A549 (cell line): ENCODE results near the gene FER. TPM values are rescaled to one million over a fixed set of nuclear protein-coding genes. Genes with fewer than 3 reads are reported as not detected.

Experiments used
- ATAC-seq, 2 experiments: fragments of 200-7000 bp in 1 of 2; fragments of >200 bp in 1 of 2; cut with Nextera tagmentation in 1 of 2; cut with Tn5 transposase in 1 of 2; 3 replicates each; pipeline versions ENCODE4 v1.8.0 to v1.9.1; 2018 to 2020; ENCODE audit warnings: mild to moderate bottlenecking in 1 of 2, moderate library complexity in 1 of 2
- CTCF ChIA-PET: fragments of 300-600 bp; sonication (Branson Sonifier 250); formaldehyde crosslinking; extraction: SDS; loops from one replicate; lab custom pipeline; 2021; ENCODE audit warnings: antibody characterized with exemption, inconsistent platforms; lab: Yijun Ruan, JAX
- POLR2A ChIA-PET: fragments of 350-600 bp; formaldehyde crosslinking; extraction: SDS; loops from one replicate; lab custom pipeline; 2021; ENCODE audit warnings: antibody characterized with exemption, inconsistent platforms; lab: Yijun Ruan, JAX
- DNase-seq, 2 experiments: peaks; one replicate each; pipeline versions ENCODE4 v3.0.0 to v3.0.0-alpha.2; 2011 to 2016; ENCODE audit warnings: low read depth in 1 of 2, low spot score in 1 of 2
- FAIRE-seq: peaks from 2 replicates; lab custom pipeline; 2011; peaks lifted over from hg19 to GRCh38; lab: Jason Lieb, UNC
- H3K27ac ChIP-seq, 2 experiments: fragments of >200 bp; sonication (Bioruptor Twin); formaldehyde crosslinking; 3 replicates each; pipeline ENCODE4 v1.5.1; 2016 to 2017
- H3K4me1 ChIP-seq: fragments of >200 bp; sonication (Bioruptor Twin); formaldehyde crosslinking; 3 replicates; pipeline ENCODE4 v1.6.1; 2016
- H3K4me2 ChIP-seq: fragments of >200 bp; sonication (Bioruptor Twin); formaldehyde crosslinking; 3 replicates; pipeline ENCODE4 v1.6.1; 2016
- H3K4me3 ChIP-seq: fragments of >200 bp; sonication (Bioruptor Twin); formaldehyde crosslinking; 3 replicates; pipeline ENCODE4 v1.5.1; 2016
- H3K9me3 ChIP-seq: fragments of >200 bp; sonication (Bioruptor Twin); formaldehyde crosslinking; 3 replicates; pipeline ENCODE4 v1.6.1; 2016
- BHLHE40 ChIP-seq: IDR thresholded peaks from 2 replicates; pipeline ENCODE4 v1.6.1; 2012; ENCODE audit warnings: low read depth, low read length, inconsistent platforms
- EP300 ChIP-seq, 2 experiments: fragments of >200 bp; sonication (Bioruptor Twin); formaldehyde crosslinking; IDR thresholded peaks; 2 replicates in 1 of 2; 3 replicates in 1 of 2; pipeline ENCODE4 v1.6.1; 2016 to 2017
- FOXS1 ChIP-seq: fragments of 250-450 bp; sonication (Bioruptor Pico); IDR thresholded peaks from 2 replicates; pipeline ENCODE4 v1.5.0; 2020; ENCODE audit warnings: mild to moderate bottlenecking, moderate library complexity
- HDAC2 ChIP-seq: fragments of 200-600 bp; sonication (generic); IDR thresholded peaks from 2 replicates; pipeline ENCODE4 v1.6.1; 2016
- HES2 ChIP-seq: fragments of >200 bp; sonication (Bioruptor Twin); formaldehyde crosslinking; IDR thresholded peaks from 2 replicates; pipeline ENCODE4 v1.6.1; 2016
- HOXA7 ChIP-seq: fragments of 250-450 bp; sonication (Bioruptor Pico); IDR thresholded peaks from 2 replicates; pipeline ENCODE4 v1.5.0; 2020; ENCODE audit warnings: mild to moderate bottlenecking, moderate library complexity
- HOXB13 ChIP-seq: fragments of 250-450 bp; sonication (Bioruptor Pico); IDR thresholded peaks from 2 replicates; pipeline ENCODE4 v1.5.0; 2020; ENCODE audit warnings: low read depth, mild to moderate bottlenecking, moderate library complexity
- HOXB5 ChIP-seq: fragments of 250-450 bp; sonication (Bioruptor Pico); IDR thresholded peaks from 2 replicates; pipeline ENCODE4 v1.5.0; 2020; ENCODE audit warnings: mild to moderate bottlenecking, moderate library complexity
- JUN ChIP-seq, 2 experiments: fragments of >200 bp; sonication (Bioruptor Twin); formaldehyde crosslinking; IDR thresholded peaks; 2 replicates in 1 of 2; 3 replicates in 1 of 2; pipeline ENCODE4 v1.6.1; 2016 to 2017
- KDM1A ChIP-seq: fragments of 200-600 bp; sonication (generic); IDR thresholded peaks from 2 replicates; pipeline ENCODE4 v1.6.1; 2016; ENCODE audit warnings: low read depth, mild to moderate bottlenecking
- MAFK ChIP-seq: fragments of 450-650 bp; IDR thresholded peaks from 2 replicates; pipeline ENCODE4 v1.6.1; 2014; ENCODE audit not compliant: partially characterized antibody
- MAX ChIP-seq: IDR thresholded peaks from 2 replicates; pipeline ENCODE4 v1.6.1; 2012
- MAZ ChIP-seq: fragments of 150-350 bp; IDR thresholded peaks from 2 replicates; pipeline ENCODE4 v1.6.1; 2014; ENCODE audit warnings: antibody characterized with exemption, low read depth, low read length, borderline replicate concordance
- NR3C1 ChIP-seq: fragments of >200 bp; sonication (Bioruptor Twin); formaldehyde crosslinking; IDR thresholded peaks from 3 replicates; pipeline ENCODE4 v1.6.1; 2017
- PBX3 ChIP-seq: IDR thresholded peaks from 2 replicates; pipeline ENCODE4 v1.6.1; 2012
- PHF8 ChIP-seq: fragments of 200-600 bp; sonication (generic); IDR thresholded peaks from 2 replicates; pipeline ENCODE4 v1.6.1; 2016; ENCODE audit warnings: low read depth, mild to moderate bottlenecking, antibody characterized with exemption, moderate library complexity, borderline replicate concordance
- POLR2AphosphoS2 ChIP-seq: conservative IDR thresholded peaks from 2 replicates; pipeline ENCODE4 v1.6.1; 2012; ENCODE audit warnings: low read length, improper control_type of control experiment, inconsistent platforms
- RAD21 ChIP-seq, 2 experiments: fragments of >200 bp in 1 of 2; sonication (Bioruptor Twin) in 1 of 2; formaldehyde crosslinking in 1 of 2; IDR thresholded peaks in 1 of 2; conservative IDR thresholded peaks in 1 of 2; 2 replicates in 1 of 2; 3 replicates in 1 of 2; pipeline ENCODE4 v1.6.1; 2012 to 2018; ENCODE audit warnings: inconsistent platforms in 1 of 2
- RARB ChIP-seq: fragments of 250-450 bp; sonication (Bioruptor Pico); IDR thresholded peaks from 2 replicates; pipeline ENCODE4 v1.8.0; 2021; ENCODE audit warnings: mild to moderate bottlenecking, moderate library complexity
- RFX5 ChIP-seq: fragments of 450-650 bp; IDR thresholded peaks from 2 replicates; pipeline ENCODE4 v1.7.1; 2014; ENCODE audit warnings: antibody characterized with exemption, mild to moderate bottlenecking, moderate library complexity
- USF2 ChIP-seq: fragments of 450-650 bp; IDR thresholded peaks from 2 replicates; pipeline ENCODE4 v1.6.1; 2014; ENCODE audit warnings: antibody characterized with exemption
- ZC3H11A ChIP-seq: fragments of 450-650 bp; IDR thresholded peaks from 2 replicates; pipeline ENCODE4 v1.6.1; 2014; ENCODE audit warnings: antibody characterized with exemption, mild to moderate bottlenecking
- ZSCAN20 ChIP-seq: fragments of 250-450 bp; sonication (Bioruptor Pico); IDR thresholded peaks from 2 replicates; pipeline ENCODE4 v1.8.0; 2022; ENCODE audit warnings: mild to moderate bottlenecking, moderate library complexity
- WGBS: methylation state at CpG from one replicate; pipeline ENCODE4 v1.1.6; 2017; ENCODE audit errors: missing lambda C conversion rate; 5-methylcytosine and 5-hydroxymethylcytosine counted together
- polyA plus RNA-seq, 4 experiments: library from polyadenylated mRNA; depleted of rRNA in 3 of 4; stranded (reverse); fragments of >200 nt; fragmentation: RNase III in 1 of 4; extraction: RNeasy Plus Mini Kit Qiagen cat#74134 plus additional on column Dnase treatment in 1 of 4; gene quantifications; 2 replicates in 3 of 4; 3 replicates in 1 of 4; pipeline ENCODE4 v1.2.3, GENCODE V29; 2011 to 2017

FER gene
- polyA plus RNA-seq, 2 of the 4 experiments (the other 2 are of a cell fraction): 3.6 to 12.3 TPM

- FAIRE-seq: no peak
- DNase-seq: no peak
- Histone ChIP-seq H3K27ac (no peak overlapping the region), H3K4me2 (no peak overlapping the region), H3K4me3 (no peak overlapping the region)
- TF ChIP-seq MAFK (peak; percentile 9), KDM1A (no peak), NR3C1 (no peak)
- TF ChIP-seq, all 56 proteins: peak for 1
- 87% methylated on average over 2 of the region's 2 CpGs for WGBS
- CTCF ChIA-PET: interaction anchor here (1.1 kb wide), 1 partner anchor 236 kb away, joined by 3 read pairs; no protein-coding TSS in a partner anchor
- ATAC-seq: no peak
- POLR2A ChIA-PET: no interaction called here
- Histone ChIP-seq H3K9me3 (no peaks in the 10 kb centered on the region), H3K4me1 (peaks cover 4% of the 10 kb centered on the region; the same call in 2 of the 3 replicates)
Measured at GRCh38 chr5:109196087-109196822, 448.6 kb downstream of the FER start.

- CTCF ChIA-PET: interaction anchor here (1.1 kb wide), 1 partner anchor 236 kb away, joined by 3 read pairs; no protein-coding TSS in a partner anchor
- ATAC-seq: no peak
- Histone ChIP-seq H3K4me3 (no peak overlapping the region), H3K27ac (no peak overlapping the region), H3K9me3 (no peaks in the 10 kb centered on the region), H3K4me2 (no peak overlapping the region), H3K4me1 (no peaks in the 10 kb centered on the region)
- no peak for DNase-seq
- POLR2A ChIA-PET: no interaction called here
- TF ChIP-seq MAZ (no peak), BHLHE40 (no peak), RARB (CRISPR knock-in tag) (no peak), HES2 (no peak), USF2 (no peak), ZC3H11A (no peak), NR3C1 (no peak), MAX (no peak), PHF8 (no peak)
- no peak for FAIRE-seq
- 87% methylated on average over 2 of the region's 2 CpGs for WGBS
Measured at GRCh38 chr5:109196823-109197160, 449.1 kb downstream of the FER start.

- Histone ChIP-seq H3K4me3 (no peak overlapping the region), H3K9me3 (no peaks in the 10 kb centered on the region), H3K4me2 (no peak overlapping the region), H3K4me1 (no peaks in the 10 kb centered on the region), H3K27ac (no peak overlapping the region)
- 89% methylated on average over 2 of the region's 2 CpGs for WGBS
- no peak for TF ChIP-seq HDAC2
- no peak for TF ChIP-seq ZSCAN20 (CRISPR knock-in tag)
- TF ChIP-seq JUN (IDR thresholded peaks at IDR 0.05): no peak
- TF ChIP-seq HOXA7 (CRISPR knock-in tag): no peak
- no peak for TF ChIP-seq HOXB5 (CRISPR knock-in tag)
- TF ChIP-seq RAD21 (conservative IDR thresholded peaks at IDR 0.05 in 1 of 2, IDR thresholded peaks at IDR 0.05 in 1 of 2): no peak
- TF ChIP-seq MAZ: no peak
- no peak for TF ChIP-seq HOXB13 (CRISPR knock-in tag)
- no peak for TF ChIP-seq FOXS1 (CRISPR knock-in tag)
- TF ChIP-seq PBX3: no peak
- no peak for TF ChIP-seq POLR2AphosphoS2
- no peak for TF ChIP-seq USF2
- TF ChIP-seq BHLHE40: no peak
- TF ChIP-seq EP300 (IDR thresholded peaks at IDR 0.05): no peak
- no peak for TF ChIP-seq RFX5
- ChIA-PET POLR2A (no interaction called here), CTCF (interaction anchor here (0.7 to 0.9 kb wide), 2 partner anchors 158 to 223 kb away, joined by 3 read pairs; no protein-coding TSS in a partner anchor)
- no peak for DNase-seq
- no peak for ATAC-seq
- no peak for FAIRE-seq
Measured at GRCh38 chr5:109199289-109199688, 451.6 kb downstream of the FER start.
